ENCODE results near the gene PLEKHB1.
"Not testable (repeated sequence)": the region's sequence is repeated elsewhere in the genome, so short reads cannot be mapped to it uniquely, and the experiment has no call there.

The PLEKHB1 gene

DNA sequence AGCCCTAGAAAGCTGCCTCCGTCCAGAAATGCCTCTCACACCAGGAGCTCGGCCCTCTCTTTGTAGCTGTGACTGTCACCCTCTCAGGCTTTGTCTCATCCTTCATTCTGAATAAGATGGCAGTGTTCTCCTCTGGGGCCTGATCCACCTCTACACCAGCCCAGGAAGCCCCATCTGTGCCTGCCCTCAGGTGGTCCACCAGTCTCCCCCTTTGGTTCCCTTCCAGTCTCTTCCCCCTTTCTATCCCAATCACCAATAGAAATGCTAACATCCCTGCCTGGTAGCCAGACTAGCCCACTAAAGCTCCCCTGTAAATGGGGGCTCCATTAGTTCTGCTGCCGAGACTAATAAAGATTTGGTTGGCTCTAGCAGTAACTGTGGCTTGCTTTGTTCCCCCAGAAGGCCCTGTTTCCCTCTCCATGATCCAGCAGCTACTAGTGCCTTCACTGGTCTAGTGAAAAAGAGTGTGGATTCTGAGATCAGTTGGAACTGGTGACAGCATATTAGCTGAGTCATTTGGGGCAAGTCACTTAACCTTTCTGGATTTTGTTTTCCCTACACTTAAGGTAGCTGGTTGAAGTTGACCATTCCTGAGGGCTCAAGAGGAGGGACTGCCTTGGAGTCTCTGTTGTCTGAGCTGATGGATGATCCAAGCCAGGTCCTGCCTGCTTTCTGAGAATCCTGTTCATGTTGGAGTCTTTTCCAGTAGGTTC is 16.2 kb downstream of the PLEKHB1 start:
- no peak overlapping the region for H3K4me3 ChIP-seq (ENCODE audit: low read depth, low read length)
- TF ChIP-seq, protein P1, sequence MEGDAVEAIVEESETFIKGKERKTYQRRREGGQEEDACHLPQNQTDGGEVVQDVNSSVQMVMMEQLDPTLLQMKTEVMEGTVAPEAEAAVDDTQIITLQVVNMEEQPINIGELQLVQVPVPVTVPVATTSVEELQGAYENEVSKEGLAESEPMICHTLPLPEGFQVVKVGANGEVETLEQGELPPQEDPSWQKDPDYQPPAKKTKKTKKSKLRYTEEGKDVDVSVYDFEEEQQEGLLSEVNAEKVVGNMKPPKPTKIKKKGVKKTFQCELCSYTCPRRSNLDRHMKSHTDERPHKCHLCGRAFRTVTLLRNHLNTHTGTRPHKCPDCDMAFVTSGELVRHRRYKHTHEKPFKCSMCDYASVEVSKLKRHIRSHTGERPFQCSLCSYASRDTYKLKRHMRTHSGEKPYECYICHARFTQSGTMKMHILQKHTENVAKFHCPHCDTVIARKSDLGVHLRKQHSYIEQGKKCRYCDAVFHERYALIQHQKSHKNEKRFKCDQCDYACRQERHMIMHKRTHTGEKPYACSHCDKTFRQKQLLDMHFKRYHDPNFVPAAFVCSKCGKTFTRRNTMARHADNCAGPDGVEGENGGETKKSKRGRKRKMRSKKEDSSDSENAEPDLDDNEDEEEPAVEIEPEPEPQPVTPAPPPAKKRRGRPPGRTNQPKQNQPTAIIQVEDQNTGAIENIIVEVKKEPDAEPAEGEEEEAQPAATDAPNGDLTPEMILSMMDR (IDR thresholded peaks at IDR 0.05; ENCODE audit: low read depth, low read length) = no peak

DNA sequence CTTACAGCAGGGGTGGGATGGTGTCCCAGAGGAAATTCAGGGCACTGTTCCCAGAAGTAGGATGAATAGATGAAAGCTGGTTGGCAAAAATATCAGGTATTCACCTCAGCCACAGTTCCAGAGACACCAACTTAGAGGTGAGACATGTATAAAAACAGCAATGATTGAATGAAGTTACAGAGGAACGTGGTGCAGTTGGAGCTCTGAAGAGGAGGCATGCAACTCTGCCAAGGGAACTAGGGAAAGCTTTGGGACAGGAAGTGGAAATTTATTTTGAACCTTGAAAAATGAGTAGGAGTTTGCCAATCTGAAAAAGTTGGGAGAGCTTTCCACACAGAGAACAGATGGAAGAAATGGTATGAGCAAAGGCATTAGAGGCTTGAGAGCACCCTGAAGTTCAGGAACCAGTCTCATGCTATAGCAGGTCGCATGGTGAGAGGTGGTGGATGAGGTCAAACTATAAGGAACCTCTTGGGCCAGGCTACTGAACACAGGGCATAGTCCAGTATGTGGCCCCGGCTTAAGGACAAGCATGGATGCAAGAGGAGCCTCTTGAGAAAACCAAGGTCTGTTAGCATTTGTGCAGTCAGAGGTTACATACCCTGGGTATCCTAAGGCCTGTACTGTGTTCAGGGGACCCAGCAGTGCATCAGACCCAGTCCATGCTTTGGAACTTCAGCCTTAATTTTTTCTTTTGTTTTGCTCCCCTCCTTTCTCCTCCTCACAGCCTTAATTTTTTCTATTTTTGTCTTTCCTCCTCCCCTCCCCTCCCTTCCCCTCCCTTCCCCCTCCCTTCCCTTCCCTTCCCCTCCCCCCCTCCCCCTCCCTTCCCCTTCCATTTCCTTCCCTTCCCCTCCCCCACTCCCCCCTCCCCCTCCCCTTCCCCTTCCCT is 17.5 kb downstream of the PLEKHB1 start:
- TF ChIP-seq, protein P1 (IDR thresholded peaks at IDR 0.05; ENCODE audit: low read depth, low read length) = no peak
- no peak overlapping the region for H3K4me3 ChIP-seq (ENCODE audit: low read depth, low read length)

DNA sequence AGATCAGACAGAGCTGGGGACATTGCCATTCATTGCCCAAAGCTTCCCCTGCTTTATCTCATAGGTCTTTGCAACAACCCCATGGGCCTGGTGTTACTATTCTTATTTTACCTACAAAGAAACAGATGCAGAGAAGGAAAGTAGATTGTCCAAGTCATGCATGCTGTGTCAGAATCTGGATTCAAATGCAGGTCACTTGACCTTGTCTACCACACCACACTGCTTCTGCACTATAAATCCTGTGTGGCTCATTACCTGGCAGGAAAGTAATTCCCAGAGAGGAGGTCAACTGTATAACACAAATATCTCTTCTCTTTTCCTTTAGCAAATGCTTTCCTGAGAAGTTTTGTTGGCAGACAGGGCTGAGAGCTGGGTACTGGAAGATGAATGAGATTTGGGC is 18.5 kb downstream of the PLEKHB1 start:
- H3K4me3 ChIP-seq (ENCODE audit: low read depth, low read length) = no peak overlapping the region
- TF ChIP-seq, protein P1 (IDR thresholded peaks at IDR 0.05; ENCODE audit: low read depth, low read length) = no peak

DNA sequence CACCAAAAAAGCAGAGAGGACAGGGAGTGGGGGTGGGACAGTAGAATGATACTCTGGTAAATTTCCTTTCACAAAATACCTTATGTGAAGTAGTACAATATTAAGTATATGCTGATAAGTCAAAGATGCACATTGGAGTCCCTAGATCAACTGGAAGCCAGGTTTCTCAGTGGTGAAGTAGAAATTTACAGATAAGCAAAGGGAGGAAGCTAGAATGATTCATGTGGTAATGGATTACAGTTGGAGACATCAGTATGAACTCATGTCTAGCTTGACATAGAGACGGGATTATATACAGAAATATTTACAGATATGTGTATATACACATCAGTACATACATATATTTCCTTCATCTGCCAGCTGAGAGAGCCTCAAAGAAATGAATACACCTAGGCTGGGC is 21.5 kb downstream of the PLEKHB1 start:
- no peak overlapping the region for H3K4me3 ChIP-seq (ENCODE audit: low read depth, low read length)
- TF ChIP-seq, protein P1 (IDR thresholded peaks at IDR 0.05; ENCODE audit: low read depth, low read length) = no peak

DNA sequence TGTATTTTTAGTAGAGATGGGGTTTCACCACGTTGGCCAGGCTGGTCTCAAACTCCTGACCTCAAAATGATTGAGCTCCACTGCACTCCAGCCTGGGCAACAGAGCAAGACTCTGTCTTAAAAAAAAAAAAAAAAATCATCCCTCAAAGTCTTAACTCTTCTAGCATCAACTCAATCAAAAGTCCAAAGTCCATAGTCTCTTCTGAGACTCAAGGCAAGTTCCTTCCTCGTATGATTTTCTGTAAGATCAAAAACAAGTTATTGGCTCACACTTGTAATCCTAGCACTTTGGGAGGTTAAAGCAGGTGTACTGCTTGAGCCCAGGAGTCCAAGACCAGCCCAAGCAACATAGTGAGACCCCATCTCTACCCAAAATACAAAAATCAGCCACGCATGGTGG is 24.4 kb downstream of the PLEKHB1 start:
- H3K4me3 ChIP-seq (ENCODE audit: low read depth, low read length) = no peak overlapping the region
- TF ChIP-seq, protein P1 (IDR thresholded peaks at IDR 0.05; ENCODE audit: low read depth, low read length) = no peak

DNA sequence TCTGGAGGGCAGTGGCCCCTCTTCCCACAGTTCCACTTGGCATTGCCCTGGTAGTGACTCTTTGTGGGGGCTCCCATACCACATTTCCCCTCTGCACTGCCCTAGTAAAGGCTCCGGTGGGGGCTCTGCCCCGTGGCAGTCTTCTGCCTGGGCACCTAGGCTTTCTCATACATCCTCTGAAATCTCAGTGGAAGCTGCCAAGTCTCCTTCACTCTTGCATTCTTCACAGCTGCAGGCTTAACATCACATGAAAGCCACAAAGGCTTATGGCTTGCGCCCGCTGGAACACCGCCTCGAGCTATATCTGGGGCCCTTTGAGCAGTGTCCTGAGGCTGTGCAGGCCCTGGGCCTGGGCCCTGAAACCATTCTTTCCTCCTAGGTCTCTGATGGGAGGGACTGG is 25.3 kb downstream of the PLEKHB1 start:
- TF ChIP-seq, protein P1 (IDR thresholded peaks at IDR 0.05; ENCODE audit: low read depth, low read length) = no peak
- no peak overlapping the region for H3K4me3 ChIP-seq (ENCODE audit: low read depth, low read length)

DNA sequence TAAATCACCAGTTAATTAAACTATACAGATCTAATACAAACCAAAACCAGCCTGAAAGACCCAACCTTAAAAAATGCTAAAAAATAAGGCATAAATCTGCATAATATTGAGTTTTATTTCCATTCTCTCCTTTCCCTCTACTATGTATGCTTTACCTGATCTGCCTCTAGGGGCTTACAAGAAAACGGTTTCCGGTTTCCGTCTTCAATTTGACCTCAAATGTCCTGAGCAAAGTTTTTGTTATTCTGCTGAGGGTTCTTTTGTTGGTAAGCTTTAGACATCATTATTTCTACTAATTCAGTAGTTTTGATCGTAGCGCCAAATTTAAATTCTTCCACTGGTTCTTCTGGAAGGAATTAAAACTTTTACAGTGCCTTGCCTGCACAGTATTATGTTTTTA is 30.2 kb downstream of the PLEKHB1 start:
- not testable (repeated sequence) for H3K4me3 ChIP-seq (ENCODE audit: low read depth, low read length)

Measured in WI38 (cell line).